T-helper 22 cell (primary cell): Measurements from ENCODE around the gene ST3GAL3.

Source experiments
- DNase-seq: peaks from one replicate; pipeline ENCODE4 v3.0.0-alpha.2; 2020; ENCODE audit warnings: low read depth

Gene ST3GAL3

GRCh38 chr1:43851561-43852338 is 144.4 kb downstream of the ST3GAL3 start:
- no peak for DNase-seq

- no peak for DNase-seq
Measured at GRCh38 chr1:43853161-43853921, 146.0 kb downstream of the ST3GAL3 start.

- DNase-seq = no peak
Measured at GRCh38 chr1:43854473-43854872, 147.1 kb downstream of the ST3GAL3 start.

- no peak for DNase-seq
Measured at GRCh38 chr1:43856188-43856587, 148.9 kb downstream of the ST3GAL3 start.

- no peak for DNase-seq
Measured at GRCh38 chr1:43857163-43857562, 149.8 kb downstream of the ST3GAL3 start.

GRCh38 chr1:43858324-43858723 is 151.0 kb downstream of the ST3GAL3 start:
- DNase-seq = no peak

GRCh38 chr1:43861337-43861736 is 154.0 kb downstream of the ST3GAL3 start:
- DNase-seq = no peak

GRCh38 chr1:43861988-43862735 is 154.8 kb downstream of the ST3GAL3 start:
- no peak for DNase-seq

GRCh38 chr1:43864111-43865045 is 157.0 kb downstream of the ST3GAL3 start:
- DNase-seq = no peak

- no peak for DNase-seq
Measured at GRCh38 chr1:43866201-43866600, 158.9 kb downstream of the ST3GAL3 start.

GRCh38 chr1:43867976-43868740 is 160.8 kb downstream of the ST3GAL3 start:
- no peak for DNase-seq

- DNase-seq = no peak
Measured at GRCh38 chr1:43868741-43869067, 161.4 kb downstream of the ST3GAL3 start.

GRCh38 chr1:43870306-43870705 is 163.0 kb downstream of the ST3GAL3 start:
- DNase-seq = no peak

GRCh38 chr1:43871181-43871910 is 164.0 kb downstream of the ST3GAL3 start:
- DNase-seq = no peak

GRCh38 chr1:43872280-43872679 is 164.9 kb downstream of the ST3GAL3 start:
- DNase-seq = no peak

GRCh38 chr1:43873851-43874250 is 166.5 kb downstream of the ST3GAL3 start:
- no peak for DNase-seq

GRCh38 chr1:43874716-43875115 is 167.4 kb downstream of the ST3GAL3 start:
- no peak for DNase-seq

- no peak for DNase-seq
Measured at GRCh38 chr1:43875331-43875730, 168.0 kb downstream of the ST3GAL3 start.

- DNase-seq = no peak
Measured at GRCh38 chr1:43877101-43877500, 169.8 kb downstream of the ST3GAL3 start.

GRCh38 chr1:43878440-43878839 is 171.1 kb downstream of the ST3GAL3 start:
- DNase-seq = no peak
